Lower leg skin (tissue), 4 donors: ENCODE measurements around the gene VAMP8. TPM values are rescaled to one million over a fixed set of nuclear protein-coding genes. Genes with fewer than 3 reads are reported as not detected.

Experiments used
- DNase-seq, 2 donors: peaks; one replicate each; pipeline ENCODE4 v3.0.0-alpha.2; 2019; ENCODE audit warnings: low spot score in 2 of 2
- H3K4me3 ChIP-seq: fragments of 200-600 bp; sonication (generic); 2 replicates; pipeline ENCODE4 v1.5.1; 2017; ENCODE audit warnings: mild to moderate bottlenecking, low read depth; ENCODE audit not compliant: poor library complexity, severe bottlenecking
- POLR2A ChIP-seq, 2 donors: fragments of 450-650 bp; IDR thresholded peaks; one replicate each; pipeline ENCODE4 v1.6.1; 2016 to 2017; ENCODE audit warnings: antibody characterized with exemption in 2 of 2, mild to moderate bottlenecking in 1 of 2, moderate library complexity in 1 of 2
- WGBS, 2 donors: methylation state at CpG; one replicate each; pipeline ENCODE4 v1.1.5; 2018; 5-methylcytosine and 5-hydroxymethylcytosine counted together
- intact Hi-C: fragments of 100-400 bp; cut with DNase I; formaldehyde crosslinking; loops from one replicate; pipeline ENCODE4 v1.15.0; 2023; ENCODE audit warnings: low total_unique reads
- total RNA-seq, 4 donors: library from RNA; depleted of rRNA; stranded (reverse); fragments of >200 nt; gene quantifications; one replicate each; pipeline ENCODE4 v1.1.0, GENCODE V29; 2016
- TF ChIP-seq, protein P1 (sequence below), 3 donors: fragments of 450-650 bp; IDR thresholded peaks; one replicate each; pipeline ENCODE4 v1.5.1; 2016; ENCODE audit warnings: antibody characterized with exemption in 3 of 3, mild to moderate bottlenecking in 3 of 3, moderate library complexity in 2 of 3

VAMP8 gene
- total RNA-seq, 4 donors from 2014 or later = 88.3 to 207 (median 113) TPM

- TF ChIP-seq POLR2A (IDR thresholded peaks at IDR 0.05) = no peak
- TF ChIP-seq, protein P1, sequence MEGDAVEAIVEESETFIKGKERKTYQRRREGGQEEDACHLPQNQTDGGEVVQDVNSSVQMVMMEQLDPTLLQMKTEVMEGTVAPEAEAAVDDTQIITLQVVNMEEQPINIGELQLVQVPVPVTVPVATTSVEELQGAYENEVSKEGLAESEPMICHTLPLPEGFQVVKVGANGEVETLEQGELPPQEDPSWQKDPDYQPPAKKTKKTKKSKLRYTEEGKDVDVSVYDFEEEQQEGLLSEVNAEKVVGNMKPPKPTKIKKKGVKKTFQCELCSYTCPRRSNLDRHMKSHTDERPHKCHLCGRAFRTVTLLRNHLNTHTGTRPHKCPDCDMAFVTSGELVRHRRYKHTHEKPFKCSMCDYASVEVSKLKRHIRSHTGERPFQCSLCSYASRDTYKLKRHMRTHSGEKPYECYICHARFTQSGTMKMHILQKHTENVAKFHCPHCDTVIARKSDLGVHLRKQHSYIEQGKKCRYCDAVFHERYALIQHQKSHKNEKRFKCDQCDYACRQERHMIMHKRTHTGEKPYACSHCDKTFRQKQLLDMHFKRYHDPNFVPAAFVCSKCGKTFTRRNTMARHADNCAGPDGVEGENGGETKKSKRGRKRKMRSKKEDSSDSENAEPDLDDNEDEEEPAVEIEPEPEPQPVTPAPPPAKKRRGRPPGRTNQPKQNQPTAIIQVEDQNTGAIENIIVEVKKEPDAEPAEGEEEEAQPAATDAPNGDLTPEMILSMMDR (IDR thresholded peaks at IDR 0.05) = no peak
- intact Hi-C loops = no loop called here
- 46 to 49% methylated on average over 4 of the region's 4 CpGs for WGBS, 2 donors
- H3K4me3 ChIP-seq = no peak overlapping the region
- no peak for DNase-seq
These were observed 28.2 kb downstream of the VAMP8 start for GRCh38 chr2:85605406-85606115.

GRCh38 chr2:85606116-85606455, 28.7 kb downstream of the VAMP8 start:
- H3K4me3 ChIP-seq = no peak overlapping the region
- 71 to 78% methylated on average over 7 of the region's 7 CpGs for WGBS, 2 donors
- intact Hi-C loops = no loop called here
- TF ChIP-seq, protein P1 (IDR thresholded peaks at IDR 0.05) = no peak
- no peak for TF ChIP-seq POLR2A (IDR thresholded peaks at IDR 0.05)
- DNase-seq = no peak

DNA sequence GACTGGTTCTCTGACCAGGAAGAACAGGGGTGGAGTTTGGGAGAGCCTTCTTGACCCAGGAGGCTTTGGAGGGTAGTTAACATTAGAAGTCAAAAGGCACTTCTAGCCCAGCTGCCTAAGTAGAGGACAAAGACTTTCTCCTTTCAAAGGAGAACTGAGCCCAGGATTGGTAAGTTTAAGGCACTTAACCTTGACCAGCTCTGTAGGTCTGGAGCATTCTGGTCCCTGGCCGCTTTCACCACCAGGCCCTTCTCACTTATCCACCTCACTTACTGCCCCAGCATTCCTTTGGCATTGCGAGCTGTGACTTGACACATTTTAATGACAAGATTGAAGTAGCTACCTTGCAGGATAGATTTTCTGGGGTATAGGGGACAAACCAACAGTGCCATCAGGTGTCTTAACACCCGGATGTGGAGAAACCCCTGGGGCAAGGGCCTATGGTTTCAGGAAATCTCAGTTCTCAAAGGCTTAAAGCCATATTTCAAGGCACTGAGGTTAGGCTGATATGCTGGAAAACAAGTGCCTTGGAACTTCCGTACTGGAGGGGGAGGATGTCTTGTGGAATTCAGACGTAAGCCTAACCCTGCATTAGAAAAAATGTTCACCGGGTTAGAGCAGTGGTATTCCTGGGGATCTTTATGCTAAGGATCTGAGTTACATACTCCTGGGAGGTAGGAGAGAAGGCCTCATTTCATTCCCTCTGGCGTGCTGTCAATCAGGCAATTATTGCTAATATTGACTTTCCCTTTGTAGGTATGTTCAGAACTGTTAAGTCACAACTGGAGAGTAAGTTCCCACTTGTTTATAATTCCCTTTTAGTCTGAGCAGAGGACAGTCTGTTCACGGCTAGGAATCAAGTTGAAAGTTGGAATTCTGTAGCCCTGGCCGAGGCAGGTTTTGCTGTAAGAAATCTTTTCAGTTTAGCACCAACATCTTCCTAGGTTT, 30.2 kb downstream of the VAMP8 start:
- intact Hi-C loops = no loop called here
- DNase-seq = no peak
- 76 to 78% methylated on average over 9 of the region's 9 CpGs for WGBS, 2 donors
- TF ChIP-seq POLR2A (IDR thresholded peaks at IDR 0.05) = no peak
- TF ChIP-seq, protein P1 (IDR thresholded peaks at IDR 0.05) = no peak
- H3K4me3 ChIP-seq = no peak overlapping the region

DNA sequence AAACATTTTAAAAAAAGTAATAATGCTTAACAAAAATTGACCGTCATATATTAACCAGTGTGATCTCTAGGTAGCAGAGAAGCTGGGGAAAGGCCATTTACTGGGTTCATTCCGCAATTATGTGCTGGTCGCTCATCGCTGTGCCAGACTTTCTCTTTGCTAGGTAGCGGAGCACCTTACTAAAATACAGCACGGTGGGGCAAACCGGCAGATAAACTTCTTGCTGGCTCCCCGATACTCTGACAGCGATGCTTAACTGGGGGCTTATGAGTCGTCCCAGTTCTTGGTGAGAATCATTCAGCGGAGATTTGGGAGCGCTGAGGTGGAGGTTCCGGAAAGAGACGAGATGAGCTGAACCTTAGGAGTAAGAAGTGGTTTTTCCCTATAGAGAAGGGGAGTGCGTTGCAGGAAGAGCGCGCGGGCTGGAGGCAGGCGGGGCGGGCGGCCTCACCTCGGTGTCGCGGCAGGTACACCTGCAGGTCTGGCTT, 33.9 kb downstream of the VAMP8 start:
- 5 to 9% methylated on average over 22 to 24 of the region's 24 CpGs for WGBS, 2 donors
- intact Hi-C loops = no loop called here

DNA sequence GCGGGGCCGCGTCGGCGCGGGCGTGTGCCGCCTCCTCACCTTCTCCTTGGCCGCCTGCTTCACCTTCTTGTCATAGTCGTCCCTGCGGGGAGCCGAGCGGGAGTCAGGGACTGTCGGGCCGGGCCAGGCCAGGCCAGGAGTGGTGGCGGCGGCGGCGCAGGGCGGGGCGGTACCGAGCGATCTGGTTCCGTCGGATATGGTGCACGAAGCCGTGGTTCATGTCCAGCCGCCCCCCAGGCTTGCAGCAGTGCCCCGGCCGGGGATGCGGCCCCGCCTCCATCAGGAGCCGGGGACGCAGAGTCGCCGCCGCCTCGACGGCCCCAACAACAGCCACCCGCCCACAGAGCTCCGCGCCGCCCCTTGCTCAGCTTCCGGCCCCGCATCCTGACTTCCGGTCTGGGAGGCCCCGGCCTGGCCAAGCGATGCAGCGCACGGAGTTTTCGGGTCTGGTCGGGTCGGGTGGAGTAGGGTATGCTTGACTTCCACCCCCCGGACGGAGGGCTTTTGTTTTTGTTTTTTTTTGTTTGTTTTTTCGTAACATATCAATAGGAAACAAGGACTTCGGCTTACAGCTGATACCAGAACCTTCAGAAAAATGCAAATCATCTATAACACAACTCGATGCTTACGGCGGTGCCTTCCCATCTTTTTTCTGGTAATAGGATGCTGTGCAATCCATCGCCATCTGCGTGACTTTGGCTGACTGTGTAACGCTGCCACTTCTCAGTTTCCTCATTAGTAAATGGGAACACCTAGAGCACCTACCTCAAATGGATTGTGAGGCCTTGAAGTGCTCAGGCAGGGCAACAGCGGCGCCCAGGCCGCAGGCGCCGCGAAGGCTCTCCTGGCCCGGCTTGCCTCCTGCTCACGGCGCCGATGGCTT, 34.6 kb downstream of the VAMP8 start, which contains the start of gene C2orf68:
Gene C2orf68, minus strand, starts transcription at position 362 of the 883 bp plus-strand sequence. Its CDS starts 82 bp downstream, at position 280.
- WGBS, 2 donors = 9 to 13% methylated on average over 49 to 58 of the region's 73 CpGs
- intact Hi-C loops = no loop called here
- TF ChIP-seq, protein P1 (IDR thresholded peaks at IDR 0.05) = no peak
- TF ChIP-seq POLR2A (IDR thresholded peaks at IDR 0.05) = no peak

More for the DNA sequence above, 33.9 kb downstream of the VAMP8 start:
- no peak for DNase-seq
- peak overlapping the region; percentile 84 for H3K4me3 ChIP-seq
- TF ChIP-seq, protein P1 (IDR thresholded peaks at IDR 0.05) = no peak
- TF ChIP-seq POLR2A (IDR thresholded peaks at IDR 0.05) = no peak

More for the DNA sequence above, 34.6 kb downstream of the VAMP8 start, which contains the start of gene C2orf68:
- peak; percentile 88 to 98 for DNase-seq
- peak within 1 kb of the TSS; percentile 84 for H3K4me3 ChIP-seq
